Right hindlimb (tissue), 1 donor: ENCODE results near the gene BCL6.
A peak's percentile ranks its signal among the peaks of the same experiment; 100 is the strongest.

Source experiments
- DNase-seq: peaks from one replicate; pipeline ENCODE4 v3.0.0-alpha.2; 2018

The BCL6 gene

GRCh38 chr3:187738331-187739093 is 6.8 kb downstream of the BCL6 start:
- peak; percentile 96 for DNase-seq

GRCh38 chr3:187738071-187738330 is 7.3 kb downstream of the BCL6 start:
- DNase-seq = no peak

DNA sequence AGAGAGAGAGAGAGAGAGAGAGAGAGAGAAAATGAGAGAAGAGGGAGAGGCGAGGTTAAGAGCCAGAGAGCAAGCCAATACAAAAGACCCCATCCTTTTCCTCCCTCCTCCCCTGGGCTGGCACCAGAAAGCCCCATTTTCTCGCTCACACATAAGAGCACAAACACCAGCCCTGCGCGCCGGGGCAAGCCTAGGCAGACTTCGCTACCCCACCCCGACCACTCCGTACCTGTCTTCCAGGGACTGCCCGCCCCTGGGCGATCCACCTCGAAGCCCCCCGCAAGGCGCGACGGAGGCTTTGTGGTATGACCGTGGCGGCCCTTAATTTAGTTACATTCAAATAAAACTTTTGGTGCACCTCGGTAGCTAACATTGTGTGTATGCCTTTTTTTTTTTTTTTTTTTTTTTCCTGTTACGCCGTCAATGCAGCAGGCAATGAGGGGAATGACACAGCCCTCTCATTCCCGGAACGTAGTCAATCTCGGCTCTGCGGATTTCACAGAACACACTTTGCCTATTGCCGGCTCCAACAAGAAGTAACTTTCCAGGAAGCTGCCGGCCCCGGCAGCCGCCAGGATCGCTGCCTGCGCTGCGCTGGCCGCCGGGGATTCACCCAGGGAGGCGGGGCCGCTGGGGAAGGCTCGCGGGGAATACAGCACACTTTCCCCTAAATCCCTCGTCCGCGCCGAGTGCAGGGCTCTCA is 7.7 kb downstream of the BCL6 start:
- DNase-seq = peak; percentile 82

- DNase-seq = no peak
Measured at GRCh38 chr3:187737006-187737367, 8.3 kb downstream of the BCL6 start.

DNA sequence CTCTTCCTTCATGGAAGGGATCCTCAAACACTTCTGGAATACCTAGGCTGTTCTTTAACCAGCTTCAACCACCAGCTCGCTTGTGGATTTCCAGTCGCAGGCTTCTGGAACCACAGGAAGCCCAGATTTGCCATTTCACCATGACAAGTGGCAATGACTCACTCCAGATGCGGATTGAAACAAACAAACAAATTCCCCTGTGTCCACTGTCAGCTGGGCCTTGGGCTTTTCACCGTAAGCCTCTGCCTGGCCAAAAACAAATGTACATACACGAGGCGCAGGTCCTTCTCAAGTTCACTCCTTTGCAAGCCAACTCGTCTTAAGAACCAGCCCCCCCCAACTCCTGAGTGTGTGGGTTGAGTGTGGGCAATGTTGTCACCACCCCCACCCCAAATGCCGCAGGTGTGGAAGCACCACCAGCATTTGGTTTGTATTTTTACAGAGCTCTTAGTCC is 8.8 kb downstream of the BCL6 start:
- DNase-seq = no peak

DNA sequence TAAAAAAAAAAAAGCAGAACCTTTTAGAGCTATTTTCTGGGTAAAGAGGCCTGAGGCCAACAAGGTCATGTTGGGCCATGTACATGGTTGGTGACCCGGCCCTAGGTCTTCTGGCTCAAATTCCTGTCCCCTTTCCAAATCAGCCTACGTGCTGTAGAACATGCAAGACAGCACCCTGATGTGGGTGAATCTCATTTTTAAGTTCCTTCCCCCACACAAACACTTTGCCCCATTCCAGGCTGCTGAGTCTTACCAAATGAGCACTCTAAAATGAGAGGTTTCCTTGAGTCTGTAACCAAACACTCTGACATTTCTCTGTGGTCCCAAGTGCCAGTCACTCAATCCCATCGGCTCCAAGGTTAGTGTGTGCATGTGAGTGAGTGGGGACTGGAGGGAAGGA is 9.4 kb downstream of the BCL6 start:
- DNase-seq = no peak

GRCh38 chr3:187735383-187735782 is 9.9 kb downstream of the BCL6 start:
- no peak for DNase-seq

GRCh38 chr3:187734841-187735240 is 10.4 kb downstream of the BCL6 start:
- DNase-seq = no peak

- DNase-seq = no peak
Measured at GRCh38 chr3:187733371-187733770, 11.9 kb downstream of the BCL6 start.

DNA sequence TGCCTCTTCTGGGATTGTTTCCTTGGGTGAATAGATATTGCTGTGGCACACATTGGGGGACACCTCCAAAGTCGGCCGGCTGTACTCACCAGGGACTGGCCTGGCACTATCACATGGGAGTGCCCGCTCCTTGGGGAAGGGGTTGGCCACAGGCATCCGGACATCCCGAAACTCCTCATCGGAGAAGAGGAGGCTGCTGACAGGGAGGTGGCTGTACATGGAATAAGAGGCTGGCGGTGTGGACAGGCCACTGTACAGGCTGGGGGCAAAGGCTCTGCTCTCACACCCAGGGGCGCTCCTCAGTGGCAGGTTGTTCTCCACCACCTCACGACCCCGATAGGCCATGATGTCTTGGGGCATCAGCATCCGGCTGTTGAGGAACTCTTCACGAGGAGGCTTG is 15.7 kb downstream of the BCL6 start:
- no peak for DNase-seq

DNA sequence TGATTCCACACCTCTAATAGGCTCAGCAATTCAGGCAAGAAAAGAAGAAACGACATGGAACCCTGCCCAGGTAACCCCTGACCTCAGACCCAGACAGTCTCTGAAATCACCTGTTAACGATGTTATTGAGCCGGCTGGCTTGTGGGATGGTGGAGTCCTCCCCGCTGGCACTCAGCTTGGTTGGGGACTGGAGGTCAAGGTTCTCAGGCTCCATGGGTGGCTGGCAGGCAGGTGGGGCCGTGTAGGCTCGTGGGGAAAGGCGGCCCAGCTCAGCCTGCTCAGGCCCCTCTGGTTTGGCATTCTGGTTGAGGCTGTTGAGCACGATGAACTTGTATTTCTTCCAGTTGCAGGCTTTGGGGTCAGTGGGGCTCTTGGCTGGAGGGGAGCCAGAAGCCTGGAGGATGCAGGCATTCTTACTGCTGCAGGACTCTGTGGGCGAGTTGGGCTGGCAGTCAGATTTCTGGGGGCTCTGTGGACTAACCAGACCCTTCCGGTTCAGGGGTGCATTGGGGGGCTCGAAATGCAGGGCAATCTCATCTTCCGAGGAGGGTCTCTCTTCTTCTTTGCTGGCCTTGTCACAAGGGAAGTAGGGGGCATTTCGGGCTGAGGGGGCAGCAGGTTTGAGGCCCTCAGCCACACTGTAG is 16.2 kb downstream of the BCL6 start:
- DNase-seq = no peak

DNA sequence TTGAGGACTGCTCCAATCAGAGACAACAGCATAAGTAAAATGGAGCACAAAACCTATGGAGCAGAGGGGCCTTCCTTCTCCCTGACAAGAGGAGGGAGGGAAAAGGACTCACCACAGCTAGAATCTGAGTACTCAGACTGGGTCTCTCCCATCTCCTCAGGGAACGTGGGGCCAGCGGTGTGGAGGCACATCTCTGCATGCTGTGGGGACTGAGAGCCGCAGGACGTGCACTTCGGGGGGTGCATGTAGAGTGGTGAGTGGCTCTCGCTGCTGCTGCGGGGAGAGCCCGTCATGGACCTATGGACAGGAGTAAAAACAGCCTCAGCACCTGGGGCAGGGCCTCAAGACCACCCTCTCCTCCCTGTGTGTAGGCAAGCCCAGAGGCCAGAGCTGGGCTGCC is 17.0 kb downstream of the BCL6 start:
- DNase-seq = no peak

DNA sequence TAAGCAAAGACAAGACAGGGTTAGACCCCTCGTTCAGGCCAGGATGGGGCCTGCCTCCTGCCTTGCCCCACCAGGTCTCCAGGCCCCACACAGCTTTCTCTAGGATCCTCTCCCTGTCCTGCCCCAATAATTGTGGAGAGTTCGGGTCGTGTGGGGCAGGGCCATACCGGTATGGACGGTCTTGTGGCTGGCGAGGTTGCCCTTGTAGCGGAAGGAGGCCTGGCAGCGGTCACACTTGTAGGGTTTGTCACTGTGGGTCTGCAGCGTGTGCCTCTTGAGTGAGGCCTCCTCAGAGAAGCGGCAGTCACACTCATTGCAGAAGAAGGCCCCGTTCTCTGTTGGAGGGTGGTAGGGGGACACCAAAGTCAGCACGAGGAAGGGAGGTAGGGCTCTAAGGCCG is 18.7 kb downstream of the BCL6 start:
- no peak for DNase-seq

GRCh38 chr3:187725653-187726370 is 19.5 kb downstream of the BCL6 start:
- no peak for DNase-seq

- no peak for DNase-seq
Measured at GRCh38 chr3:187725224-187725623, 20.0 kb downstream of the BCL6 start.

- DNase-seq = no peak
Measured at GRCh38 chr3:187722206-187722612, 23.1 kb downstream of the BCL6 start.

- no peak for DNase-seq
Measured at GRCh38 chr3:187721055-187721454, 24.2 kb downstream of the BCL6 start.

GRCh38 chr3:187720337-187720670 is 25.0 kb downstream of the BCL6 start:
- DNase-seq = no peak

DNA sequence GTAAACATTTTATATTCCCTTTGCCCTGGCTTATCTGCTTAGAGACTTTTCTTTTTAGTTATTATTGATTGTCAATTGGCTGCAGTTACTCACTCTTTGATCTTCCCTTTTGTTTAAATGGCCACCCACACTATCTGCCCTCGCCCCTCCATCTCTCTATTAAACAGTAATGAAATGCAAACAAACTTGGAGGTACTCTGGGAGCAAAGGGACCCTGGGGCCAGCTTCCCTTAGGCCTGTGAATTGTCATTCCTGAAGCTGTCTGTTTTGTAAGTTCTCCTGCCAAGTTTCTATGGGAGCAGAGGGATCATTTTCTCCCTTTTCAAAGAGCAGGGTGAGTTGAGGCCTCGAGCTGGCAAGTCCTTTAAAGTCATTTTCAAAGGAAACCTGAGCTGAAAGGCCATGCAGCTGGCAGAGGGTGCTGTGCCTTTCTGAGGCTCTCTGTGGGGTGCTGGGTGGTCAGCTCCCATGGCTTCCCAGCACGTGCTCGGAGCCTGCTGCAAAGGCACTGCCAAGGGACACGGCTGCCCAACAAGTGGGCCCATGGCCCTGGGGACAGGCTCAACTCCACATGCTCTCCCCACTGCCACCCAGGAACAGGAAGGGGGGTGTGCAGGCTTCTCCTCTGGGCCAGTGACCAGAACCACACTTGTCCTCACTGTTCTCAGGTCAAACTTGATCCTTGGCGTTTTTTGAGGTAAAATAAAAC is 25.5 kb downstream of the BCL6 start:
- no peak for DNase-seq

DNA sequence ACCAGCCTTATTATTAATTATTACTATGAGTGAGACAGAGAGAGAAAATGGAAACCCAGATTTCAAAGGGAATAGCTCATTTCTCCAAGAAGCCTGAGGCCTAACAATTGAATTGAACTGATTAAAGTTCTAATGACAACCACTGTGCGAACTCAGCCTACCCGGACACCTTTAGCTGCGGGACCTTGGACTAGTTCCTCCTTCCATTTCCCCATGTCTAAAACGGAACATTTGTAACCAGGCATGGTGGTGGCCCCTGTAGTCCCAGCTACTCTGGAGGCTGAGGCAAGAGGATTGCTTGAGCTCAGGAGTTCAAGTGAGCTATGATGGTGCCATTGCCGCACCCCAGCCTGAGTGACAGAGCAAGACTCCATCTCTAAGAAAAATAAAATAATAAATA is 26.5 kb downstream of the BCL6 start:
- no peak for DNase-seq

- DNase-seq = no peak
Measured at GRCh38 chr3:187717572-187717971, 27.7 kb downstream of the BCL6 start.

GRCh38 chr3:187714404-187714979 is 30.8 kb downstream of the BCL6 start:
- DNase-seq = peak; percentile 64

- DNase-seq = no peak
Measured at GRCh38 chr3:187713504-187713903, 31.8 kb downstream of the BCL6 start.
